Stimulated activated CD4-positive, alpha-beta T cell treated with anti-CD3 and anti-CD28 coated beads, Interleukin-15, amount 100 ng/mL, for 1 hour (primary cell): ENCODE data around the gene LAMA1.

ENCODE experiments used
- DNase-seq, 2 donors: peaks; one replicate each; pipeline ENCODE4 v3.0.0-alpha.2; 2020; ENCODE audit warnings: low read depth in 1 of 2, low spot score in 1 of 2

Gene LAMA1

GRCh38 chr18:7049951-7050350 lies 67.6 kb downstream of the LAMA1 start:
- DNase-seq, result no peak

GRCh38 chr18:7048081-7048480 lies 69.5 kb downstream of the LAMA1 start:
- no peak for DNase-seq

GRCh38 chr18:7047336-7047735 lies 70.3 kb downstream of the LAMA1 start:
- DNase-seq, result no peak

GRCh38 chr18:7038330-7038851 lies 79.2 kb downstream of the LAMA1 start:
- DNase-seq, result no peak

- no peak for DNase-seq
Observed at GRCh38 chr18:7037470-7037869, 80.1 kb downstream of the LAMA1 start.

- no peak for DNase-seq
Observed at GRCh38 chr18:7035807-7036206, 81.8 kb downstream of the LAMA1 start.

- no peak for DNase-seq
Observed at GRCh38 chr18:7034924-7035323, 82.7 kb downstream of the LAMA1 start.

GRCh38 chr18:7032537-7032936 lies 85.1 kb downstream of the LAMA1 start:
- no peak for DNase-seq

GRCh38 chr18:7028625-7029024 lies 89.0 kb downstream of the LAMA1 start:
- no peak for DNase-seq

- DNase-seq, result no peak
Observed at GRCh38 chr18:7025194-7025593, 92.4 kb downstream of the LAMA1 start.

GRCh38 chr18:7023581-7023980 lies 94.0 kb downstream of the LAMA1 start:
- no peak for DNase-seq

GRCh38 chr18:7023063-7023580 lies 94.5 kb downstream of the LAMA1 start:
- no peak for DNase-seq

GRCh38 chr18:7021994-7022840 lies 95.4 kb downstream of the LAMA1 start:
- DNase-seq, result no peak

- DNase-seq, result no peak
Observed at GRCh38 chr18:7020995-7021777, 96.4 kb downstream of the LAMA1 start.

- no peak for DNase-seq
Observed at GRCh38 chr18:7017013-7017412, 100.6 kb downstream of the LAMA1 start.

GRCh38 chr18:7011142-7011541 lies 106.5 kb downstream of the LAMA1 start:
- DNase-seq, result no peak

GRCh38 chr18:7004009-7004408 lies 113.6 kb downstream of the LAMA1 start:
- no peak for DNase-seq

GRCh38 chr18:7002107-7002506 lies 115.5 kb downstream of the LAMA1 start:
- no peak for DNase-seq

GRCh38 chr18:7000484-7001096 lies 117.0 kb downstream of the LAMA1 start:
- DNase-seq, result no peak

GRCh38 chr18:6997808-6998207 lies 119.8 kb downstream of the LAMA1 start:
- DNase-seq, result no peak

- DNase-seq, result no peak
Observed at GRCh38 chr18:6994771-6995430, 122.7 kb downstream of the LAMA1 start.
